Endothelial cell of umbilical vein (primary cell): ENCODE measurements around the gene SELENOF. TPM values are rescaled to one million over a fixed set of nuclear protein-coding genes. Genes with fewer than 3 reads are reported as not detected.

ENCODE experiments used
- BruUV-seq: library from RNA; stranded (reverse); fragments of 400-500 nt; replicated peaks from 2 replicates; lab custom pipeline; 2021; lab: Mats Ljungman, UMichigan
- CTCF ChIA-PET: fragments of 300-600, 350-600 bp; sonication (Branson Sonifier 250); formaldehyde crosslinking; loops from one replicate; lab custom pipeline; 2021; ENCODE audit warnings: antibody characterized with exemption, inconsistent platforms; lab: Charles Lee
- POLR2A ChIA-PET: fragments of 300-600, 350-600 bp; sonication (Branson Sonifier 250); formaldehyde crosslinking; loops from one replicate; lab custom pipeline; 2021; ENCODE audit warnings: antibody characterized with exemption, inconsistent platforms; lab: Charles Lee
- DNase-seq: peaks from one replicate; pipeline ENCODE4 v3.0.0-alpha.2; 2011; ENCODE audit warnings: low read depth, low spot score
- FAIRE-seq: peaks from 2 replicates; lab custom pipeline; 2011; peaks lifted over from hg19 to GRCh38; lab: Jason Lieb, UNC
- H2AFZ ChIP-seq: 2 replicates; pipeline ENCODE4 v1.6.0; 2012; ENCODE audit warnings: low read depth, low read length, control low read depth, inconsistent platforms
- H3K27ac ChIP-seq: 2 replicates; pipeline ENCODE4 v1.5.1; 2011; ENCODE audit warnings: low read depth, mild to moderate bottlenecking, control low read depth, low read length, moderate library complexity; ENCODE audit not compliant: insufficient read depth
- H3K27me3 ChIP-seq, 2 experiments: 2 replicates each; pipeline versions ENCODE4 v1.6.0 to v1.6.1; 2011; ENCODE audit warnings: low read length in 2 of 2, mixed read lengths in 1 of 2; ENCODE audit not compliant: control insufficient read depth in 2 of 2, insufficient read depth in 2 of 2
- H3K36me3 ChIP-seq, 2 experiments: 2 replicates in 1 of 2; 3 replicates in 1 of 2; pipeline ENCODE4 v1.5.1; 2011; ENCODE audit warnings: low read length in 2 of 2, mild to moderate bottlenecking in 1 of 2, moderate library complexity in 1 of 2; ENCODE audit not compliant: control insufficient read depth in 2 of 2, insufficient read depth in 2 of 2; ENCODE audit errors: extremely low read depth in 1 of 2
- H3K4me1 ChIP-seq: 3 replicates; pipeline ENCODE4 v1.5.1; 2011; ENCODE audit warnings: mild to moderate bottlenecking, low read length; ENCODE audit not compliant: control insufficient read depth, insufficient read depth; ENCODE audit errors: extremely low read depth
- H3K4me2 ChIP-seq: 2 replicates; pipeline ENCODE4 v1.6.1; 2011; ENCODE audit warnings: low read length, control low read depth, mixed read lengths; ENCODE audit not compliant: insufficient read depth
- H3K4me3 ChIP-seq, 3 experiments: fragments of 200-600 bp in 1 of 3; sonication (generic), shearing (Covaris generic) in 1 of 3; replicated peaks in 1 of 3; 2 replicates each; pipeline ENCODE4 v1.5.1; 2011 to 2016; ENCODE audit warnings: control low read depth in 3 of 3, low read length in 3 of 3, mild to moderate bottlenecking in 2 of 3, inconsistent platforms in 1 of 3, low read depth in 1 of 3, moderate library complexity in 1 of 3; ENCODE audit not compliant: insufficient read depth in 1 of 3
- H3K79me2 ChIP-seq: 2 replicates; pipeline ENCODE4 v1.6.0; 2012; ENCODE audit warnings: low read length, inconsistent platforms; ENCODE audit not compliant: control insufficient read depth, insufficient read depth
- H3K9ac ChIP-seq: replicated peaks from 2 replicates; pipeline ENCODE3; 2011; ENCODE audit warnings: low read length, control low read depth; ENCODE audit not compliant: insufficient read depth; ENCODE audit errors: extremely low read depth
- H3K9me1 ChIP-seq: replicated peaks from 3 replicates; pipeline ENCODE4 v1.6.0; 2011; ENCODE audit warnings: mild to moderate bottlenecking, low read length; ENCODE audit not compliant: control insufficient read depth, insufficient read depth; ENCODE audit errors: extremely low read depth
- H3K9me3 ChIP-seq: replicated peaks from 2 replicates; pipeline ENCODE4 v1.5.1; 2012; ENCODE audit warnings: low read length, inconsistent platforms; ENCODE audit not compliant: control insufficient read depth, insufficient read depth
- H4K20me1 ChIP-seq: replicated peaks from 2 replicates; pipeline ENCODE3; 2011; ENCODE audit warnings: mild to moderate bottlenecking, low read length; ENCODE audit not compliant: control insufficient read depth, insufficient read depth; ENCODE audit errors: extremely low read depth
- CTCF ChIP-seq, 2 donors: IDR thresholded peaks; 1 replicate in 1 of 2; 2 replicates in 1 of 2; pipeline ENCODE4 v1.5.1; 2011; ENCODE audit warnings: low read length in 2 of 2, mild to moderate bottlenecking in 2 of 2, moderate library complexity in 2 of 2, control low read depth in 1 of 2, inconsistent platforms in 1 of 2, low read depth in 1 of 2; ENCODE audit not compliant: insufficient read depth in 1 of 2; ENCODE audit errors: extremely low read depth in 1 of 2
- FOS ChIP-seq: IDR thresholded peaks from 2 replicates; pipeline ENCODE4 v1.6.1; 2011; ENCODE audit warnings: mild to moderate bottlenecking, low read length, moderate library complexity, borderline replicate concordance; ENCODE audit not compliant: insufficient read depth
- GATA2 ChIP-seq: IDR thresholded peaks from 2 replicates; pipeline ENCODE4 v1.7.0; 2011; ENCODE audit warnings: low read depth, mild to moderate bottlenecking, moderate library complexity, mixed read lengths, low read length; ENCODE audit not compliant: insufficient read length, insufficient read depth
- JUN ChIP-seq: IDR thresholded peaks from 2 replicates; pipeline ENCODE4 v1.6.1; 2011; ENCODE audit warnings: borderline replicate concordance, low read depth; ENCODE audit not compliant: insufficient read length, insufficient read depth
- MAX ChIP-seq: IDR thresholded peaks from 2 replicates; pipeline ENCODE4 v1.6.1; 2011; ENCODE audit not compliant: insufficient read depth, insufficient read length
- MYC ChIP-seq: IDR thresholded peaks from one replicate; pipeline ENCODE4 v1.6.1; 2011; ENCODE audit warnings: mild to moderate bottlenecking, low read depth, low read length
- POLR2A ChIP-seq: IDR thresholded peaks from 2 replicates; pipeline ENCODE4 v1.6.1; 2012; ENCODE audit warnings: low read depth, mild to moderate bottlenecking, control low read depth, low read length
- dilution Hi-C: fragments of 300-500 bp; cut with MboI; formaldehyde crosslinking; loops from one replicate; pipeline ENCODE4 v1.15.0; 2019; ENCODE audit warnings: low sequenced_read_pairs; ENCODE audit not compliant: extremely low pct_ligation_motif_present
- intact Hi-C: fragments of 100-400 bp; cut with micrococcal nuclease; formaldehyde crosslinking; loops from one replicate; pipeline ENCODE4 v1.10.0; 2022
- polyA plus RNA-seq, 4 experiments: library from polyadenylated mRNA; depleted of rRNA in 3 of 4; stranded (reverse) in 3 of 4; unstranded in 1 of 4; fragments of >200 nt; gene quantifications; 2 replicates each; pipeline versions ENCODE4 v1.2.1 to v1.2.3, GENCODE V29; 2011 to 2012; ENCODE audit warnings: missing spikeins in 1 of 4
- total RNA-seq: library from RNA; stranded (reverse); gene quantifications from 2 replicates; pipeline ENCODE4 v1.2.3, GENCODE V29; 2021

Gene SELENOF
- total and polyA plus RNA-seq, 2 donors (not counting 3 experiments of a cell fraction or from before 2014, with no cell fraction given): 102 to 202 TPM

GRCh38 chr1:86939406-86939805 is 25.5 kb upstream of the SELENOF start:
- Histone ChIP-seq H3K9ac (no peak overlapping the region), H3K36me3 (no peaks in the 10 kb centered on the region), H4K20me1 (no peaks in the 10 kb centered on the region), H2AFZ (no peak overlapping the region), H3K9me3 (no peaks in the 10 kb centered on the region), H3K27me3 (no peaks in the 10 kb centered on the region), H3K4me3 (no peak overlapping the region), H3K79me2 (peaks cover 13% of the 10 kb centered on the region), H3K27ac (no peak overlapping the region), H3K4me1 (peaks cover 7% of the 10 kb centered on the region), H3K4me2 (no peak overlapping the region), H3K9me1 (no peaks in the 10 kb centered on the region)
- DNase-seq (no peak), FAIRE-seq (no peak)
- TF ChIP-seq MYC: no peak
- no peak for TF ChIP-seq GATA2
- no peak for TF ChIP-seq MAX
- no peak for TF ChIP-seq CTCF (IDR thresholded peaks at IDR 0.05; ENCODE audit: extremely low read depth in 1 of 2, insufficient read depth in 1 of 2, low read depth in 1 of 2, low read length in 2 of 2)
- TF ChIP-seq POLR2A: no peak
- no peak for TF ChIP-seq FOS
- TF ChIP-seq JUN: no peak
- ChIA-PET CTCF (interaction anchor here (0.9 to 1.1 kb wide), 2 partner anchors 19 to 95 kb away, joined by 3 read pairs; no protein-coding TSS in a partner anchor), POLR2A (no interaction called here)
- dilution Hi-C loops: no loop called here
- BruUV-seq: no TSS peak
- intact Hi-C loops: no loop called here
